ENCODE measurements around the gene GUCY2D.

Gene GUCY2D

GRCh38 chr17:7992924-7993323 lies 9.5 kb upstream of the GUCY2D start:
- no peak for DNase-seq

- DNase-seq, result no peak
These were observed 8.3 kb upstream of the GUCY2D start for GRCh38 chr17:7993972-7994589.

- DNase-seq, result no peak
These were observed 6.7 kb upstream of the GUCY2D start for GRCh38 chr17:7995724-7996123.

- no peak for DNase-seq
These were observed 5.2 kb upstream of the GUCY2D start for GRCh38 chr17:7997186-7997585.

GRCh38 chr17:8002721-8003593 lies 542 bp downstream of the GUCY2D start:
- DNase-seq, result no peak

- no peak for DNase-seq
These were observed 1.3 kb downstream of the GUCY2D start for GRCh38 chr17:8003594-8004181.

GRCh38 chr17:8004899-8005298 lies 2.5 kb downstream of the GUCY2D start:
- no peak for DNase-seq

- no peak for DNase-seq
These were observed 2.9 kb downstream of the GUCY2D start for GRCh38 chr17:8005357-8005756.

GRCh38 chr17:8005967-8006730 lies 3.7 kb downstream of the GUCY2D start:
- no peak for DNase-seq

GRCh38 chr17:8006836-8007680 lies 4.6 kb downstream of the GUCY2D start:
- no peak for DNase-seq

- no peak for DNase-seq
These were observed 5.4 kb downstream of the GUCY2D start for GRCh38 chr17:8007836-8008235.

- no peak for DNase-seq
These were observed 9.7 kb downstream of the GUCY2D start for GRCh38 chr17:8012045-8012580.

- no peak for DNase-seq
These were observed 10.7 kb downstream of the GUCY2D start for GRCh38 chr17:8012996-8013640.

- DNase-seq, result no peak
These were observed 11.5 kb downstream of the GUCY2D start for GRCh38 chr17:8013731-8014557.

- no peak for DNase-seq
These were observed 12.1 kb downstream of the GUCY2D start for GRCh38 chr17:8014558-8014850.

- no peak for DNase-seq
These were observed 13.0 kb downstream of the GUCY2D start for GRCh38 chr17:8015236-8015956.

- no peak for DNase-seq
These were observed 13.7 kb downstream of the GUCY2D start for GRCh38 chr17:8015957-8016631.

GRCh38 chr17:8016632-8017424 lies 14.4 kb downstream of the GUCY2D start:
- no peak for DNase-seq

- no peak for DNase-seq
These were observed 16.0 kb downstream of the GUCY2D start for GRCh38 chr17:8018436-8018835.
